ENCODE results near the gene DDX20.

The DDX20 gene

DNA sequence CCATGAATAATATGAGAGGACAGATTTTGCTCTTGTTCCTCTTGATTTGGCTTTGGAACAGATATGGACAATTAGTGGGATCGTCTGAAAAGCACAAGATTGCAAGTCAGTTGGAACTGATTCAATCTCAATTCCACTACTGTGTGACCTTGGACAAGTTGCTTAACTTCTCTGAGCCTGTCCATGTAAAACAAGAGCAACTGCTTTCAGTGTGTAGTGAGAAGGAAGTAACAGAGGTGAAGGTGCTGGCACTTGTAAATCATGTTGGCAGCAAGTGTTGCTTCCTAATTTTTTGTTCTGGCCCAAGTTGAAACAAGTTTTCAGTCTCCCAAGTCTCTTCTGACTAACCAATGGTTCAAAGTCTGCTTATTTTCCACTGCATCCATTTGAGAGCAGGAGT, 31.8 kb upstream of the DDX20 start:
- TF ChIP-seq, protein P1, sequence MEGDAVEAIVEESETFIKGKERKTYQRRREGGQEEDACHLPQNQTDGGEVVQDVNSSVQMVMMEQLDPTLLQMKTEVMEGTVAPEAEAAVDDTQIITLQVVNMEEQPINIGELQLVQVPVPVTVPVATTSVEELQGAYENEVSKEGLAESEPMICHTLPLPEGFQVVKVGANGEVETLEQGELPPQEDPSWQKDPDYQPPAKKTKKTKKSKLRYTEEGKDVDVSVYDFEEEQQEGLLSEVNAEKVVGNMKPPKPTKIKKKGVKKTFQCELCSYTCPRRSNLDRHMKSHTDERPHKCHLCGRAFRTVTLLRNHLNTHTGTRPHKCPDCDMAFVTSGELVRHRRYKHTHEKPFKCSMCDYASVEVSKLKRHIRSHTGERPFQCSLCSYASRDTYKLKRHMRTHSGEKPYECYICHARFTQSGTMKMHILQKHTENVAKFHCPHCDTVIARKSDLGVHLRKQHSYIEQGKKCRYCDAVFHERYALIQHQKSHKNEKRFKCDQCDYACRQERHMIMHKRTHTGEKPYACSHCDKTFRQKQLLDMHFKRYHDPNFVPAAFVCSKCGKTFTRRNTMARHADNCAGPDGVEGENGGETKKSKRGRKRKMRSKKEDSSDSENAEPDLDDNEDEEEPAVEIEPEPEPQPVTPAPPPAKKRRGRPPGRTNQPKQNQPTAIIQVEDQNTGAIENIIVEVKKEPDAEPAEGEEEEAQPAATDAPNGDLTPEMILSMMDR (IDR thresholded peaks at IDR 0.05; ENCODE audit: extremely low read depth, insufficient read depth, missing control alignments): no peak
- in situ Hi-C loops (cut with MboI; ENCODE audit: low pct_unique_long_range_greater_than_20kb, low sequenced_read_pairs, unreplicated experiment): no loop called here
- no peak for DNase-seq (ENCODE audit: low spot score)

DNA sequence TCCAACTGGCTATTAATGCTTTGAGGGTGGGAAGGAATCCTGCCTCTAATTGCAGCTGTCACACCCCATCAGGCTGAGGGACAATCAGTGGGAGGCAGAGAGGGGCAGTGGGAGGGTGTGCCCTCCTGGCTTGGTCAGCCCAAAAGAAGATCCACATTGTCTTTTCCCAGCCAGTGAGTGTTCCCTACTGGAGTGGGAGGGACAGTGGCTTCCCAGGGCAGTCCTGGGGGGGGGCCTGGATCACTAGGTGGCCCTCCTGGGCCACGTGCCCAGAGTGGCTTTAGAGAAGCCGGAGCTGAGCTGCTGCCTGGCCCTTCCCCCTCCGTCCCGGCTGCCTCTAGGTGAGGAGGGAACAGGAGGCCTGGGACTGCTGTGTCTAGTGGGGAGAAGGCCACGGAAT, 30.5 kb upstream of the DDX20 start:
- TF ChIP-seq, protein P1 (IDR thresholded peaks at IDR 0.05; ENCODE audit: extremely low read depth, insufficient read depth, missing control alignments): no peak
- DNase-seq (ENCODE audit: low spot score): no peak
- in situ Hi-C loops (cut with MboI; ENCODE audit: low pct_unique_long_range_greater_than_20kb, low sequenced_read_pairs, unreplicated experiment): no loop called here

- TF ChIP-seq, protein P1 (IDR thresholded peaks at IDR 0.05; ENCODE audit: extremely low read depth, insufficient read depth, missing control alignments): no peak
- in situ Hi-C loops (cut with MboI; ENCODE audit: low pct_unique_long_range_greater_than_20kb, low sequenced_read_pairs, unreplicated experiment): no loop called here
- no peak for DNase-seq (ENCODE audit: low spot score)
These were observed 28.6 kb upstream of the DDX20 start for GRCh38 chr1:111727056-111727455.

DNA sequence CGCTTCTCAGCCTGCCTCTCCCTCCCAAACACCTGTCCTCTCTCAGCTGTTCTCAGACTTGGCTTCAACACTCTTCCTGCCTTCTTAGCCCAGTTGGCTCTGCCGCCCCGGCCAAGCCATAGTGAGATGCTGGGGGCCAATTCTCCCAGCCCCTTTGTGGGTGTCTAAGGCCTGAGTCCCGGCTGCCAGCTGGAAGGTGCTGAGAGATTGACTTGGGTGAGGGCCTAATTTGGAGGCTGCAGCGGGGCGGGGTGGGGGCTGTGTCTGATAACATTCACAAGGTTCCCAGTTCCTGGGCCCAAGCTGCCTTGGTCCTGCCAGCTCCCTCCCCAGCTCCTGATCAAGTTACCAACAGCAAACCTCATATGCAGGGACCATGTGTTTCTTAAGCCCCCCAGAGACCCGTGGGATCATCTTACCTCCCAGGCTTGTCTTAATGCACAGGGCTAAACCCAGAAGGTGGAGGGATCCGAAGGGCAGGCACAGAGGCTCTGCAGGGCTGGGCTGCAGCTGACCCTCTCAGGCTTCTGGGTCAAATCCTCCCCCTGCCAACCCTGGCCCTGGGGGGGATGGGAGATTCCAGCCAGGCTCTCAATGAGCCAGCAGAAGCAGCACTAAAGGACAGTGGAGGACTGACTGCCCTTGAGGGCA, 26.3 kb upstream of the DDX20 start:
- in situ Hi-C loops (cut with MboI; ENCODE audit: low pct_unique_long_range_greater_than_20kb, low sequenced_read_pairs, unreplicated experiment): no loop called here
- DNase-seq (ENCODE audit: low spot score): no peak
- TF ChIP-seq, protein P1 (IDR thresholded peaks at IDR 0.05; ENCODE audit: extremely low read depth, insufficient read depth, missing control alignments): no peak

DNA sequence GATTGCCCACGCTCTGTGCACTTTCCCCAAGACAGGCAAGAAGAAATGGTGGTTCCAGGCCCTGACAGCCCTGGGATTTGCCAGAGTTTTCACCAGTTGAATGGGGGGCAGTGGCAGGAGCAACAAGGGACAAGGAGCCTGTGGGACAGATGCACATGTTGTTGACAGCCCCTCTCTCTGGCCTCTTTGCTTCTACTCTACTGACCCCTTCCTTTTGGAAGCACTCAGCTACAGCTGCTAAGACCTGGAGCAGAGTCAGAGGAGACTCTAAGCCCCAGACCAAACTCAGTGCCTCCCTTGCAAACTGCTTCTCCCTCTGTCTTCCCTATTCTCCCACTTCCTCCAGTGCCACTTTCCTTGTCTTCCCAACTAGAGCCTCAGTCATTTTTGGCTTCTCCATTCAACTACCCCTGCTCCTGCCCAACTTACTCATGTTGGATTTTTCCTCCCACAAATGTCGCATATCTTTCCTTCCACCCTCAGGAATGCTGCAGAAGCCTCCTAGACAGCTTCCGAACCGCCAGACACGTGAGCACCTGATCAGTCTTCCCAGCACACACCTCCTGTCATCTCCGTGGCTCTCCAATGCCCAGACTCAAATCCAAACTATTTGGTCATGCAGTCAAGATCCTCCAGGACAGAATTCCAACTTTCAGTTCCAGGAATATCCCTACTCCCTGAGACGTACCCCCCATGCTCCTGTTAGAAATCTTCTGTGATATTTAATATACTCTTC, 25.6 kb upstream of the DDX20 start:
- TF ChIP-seq, protein P1 (IDR thresholded peaks at IDR 0.05; ENCODE audit: extremely low read depth, insufficient read depth, missing control alignments): no peak
- in situ Hi-C loops (cut with MboI; ENCODE audit: low pct_unique_long_range_greater_than_20kb, low sequenced_read_pairs, unreplicated experiment): no loop called here
- DNase-seq (ENCODE audit: low spot score): no peak

GRCh38 chr1:111730706-111731105, 25.0 kb upstream of the DDX20 start:
- TF ChIP-seq, protein P1 (IDR thresholded peaks at IDR 0.05; ENCODE audit: extremely low read depth, insufficient read depth, missing control alignments): no peak
- in situ Hi-C loops (cut with MboI; ENCODE audit: low pct_unique_long_range_greater_than_20kb, low sequenced_read_pairs, unreplicated experiment): no loop called here
- DNase-seq (ENCODE audit: low spot score): no peak

All from GM13977 (cell line).